Measurements from ENCODE around the gene CDK6.

- no peak for TF ChIP-seq POLR2A (IDR thresholded peaks at IDR 0.05)
- TF ChIP-seq, protein P1, sequence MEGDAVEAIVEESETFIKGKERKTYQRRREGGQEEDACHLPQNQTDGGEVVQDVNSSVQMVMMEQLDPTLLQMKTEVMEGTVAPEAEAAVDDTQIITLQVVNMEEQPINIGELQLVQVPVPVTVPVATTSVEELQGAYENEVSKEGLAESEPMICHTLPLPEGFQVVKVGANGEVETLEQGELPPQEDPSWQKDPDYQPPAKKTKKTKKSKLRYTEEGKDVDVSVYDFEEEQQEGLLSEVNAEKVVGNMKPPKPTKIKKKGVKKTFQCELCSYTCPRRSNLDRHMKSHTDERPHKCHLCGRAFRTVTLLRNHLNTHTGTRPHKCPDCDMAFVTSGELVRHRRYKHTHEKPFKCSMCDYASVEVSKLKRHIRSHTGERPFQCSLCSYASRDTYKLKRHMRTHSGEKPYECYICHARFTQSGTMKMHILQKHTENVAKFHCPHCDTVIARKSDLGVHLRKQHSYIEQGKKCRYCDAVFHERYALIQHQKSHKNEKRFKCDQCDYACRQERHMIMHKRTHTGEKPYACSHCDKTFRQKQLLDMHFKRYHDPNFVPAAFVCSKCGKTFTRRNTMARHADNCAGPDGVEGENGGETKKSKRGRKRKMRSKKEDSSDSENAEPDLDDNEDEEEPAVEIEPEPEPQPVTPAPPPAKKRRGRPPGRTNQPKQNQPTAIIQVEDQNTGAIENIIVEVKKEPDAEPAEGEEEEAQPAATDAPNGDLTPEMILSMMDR (IDR thresholded peaks at IDR 0.05): no peak
Observed at GRCh38 chr7:92697012-92697411, 139.4 kb downstream of the CDK6 start.

Measured in right lobe of liver (tissue), 4 donors.